ENCODE data around the gene AAMDC.
"Not testable (repeated sequence)": the region's sequence is repeated elsewhere in the genome, so short reads cannot be mapped to it uniquely, and the experiment has no call there.

Gene AAMDC

DNA sequence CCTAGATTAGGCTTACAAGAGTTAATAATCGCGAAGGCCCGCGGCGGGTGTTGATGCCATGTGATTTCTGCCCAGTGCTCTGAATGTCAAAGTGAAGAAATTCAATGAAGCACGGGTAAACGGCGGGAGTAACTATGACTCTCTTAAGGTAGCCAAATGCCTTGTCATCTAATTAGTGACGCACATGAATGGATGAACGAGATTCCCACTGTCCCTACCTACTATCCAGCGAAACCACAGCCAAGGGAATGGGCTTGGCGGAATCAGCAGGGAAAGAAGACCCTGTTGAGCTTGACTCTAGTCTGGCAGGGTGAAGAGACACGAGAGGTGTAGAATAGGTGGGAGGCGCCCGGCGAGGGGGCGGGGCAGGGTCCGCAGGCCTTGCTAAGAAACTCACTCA, 65.5 kb downstream of the AAMDC start:
- Histone ChIP-seq H3K27me3 (ENCODE audit: low read depth, low read length) (no peaks in the 10 kb centered on the region), H3K9me3 (ENCODE audit: control insufficient read depth in 1 of 2, low read length in 2 of 2) (no peaks in the 10 kb centered on the region), H3K4me3 (ENCODE audit: low read depth in 1 of 2, low read length in 2 of 2) (no peak overlapping the region), H3K27ac (ENCODE audit: low read length) (no peak overlapping the region), H3K4me1 (ENCODE audit: control insufficient read depth in 1 of 2, insufficient read depth in 2 of 2, low read length in 2 of 2) (no peaks in the 10 kb centered on the region), H3K36me3 (ENCODE audit: control insufficient read depth in 1 of 2, insufficient read depth in 2 of 2, low read length in 2 of 2) (peaks cover 6 to 35% of the 10 kb centered on the region in 2 donors)

- not testable (repeated sequence) for H3K4me3 ChIP-seq (ENCODE audit: low read depth in 1 of 2, low read length in 2 of 2); H3K27ac ChIP-seq (ENCODE audit: low read length); H3K4me1 ChIP-seq (ENCODE audit: control insufficient read depth in 1 of 2, insufficient read depth in 2 of 2, low read length in 2 of 2); H3K9me3 ChIP-seq (ENCODE audit: control insufficient read depth in 1 of 2, low read length in 2 of 2); H3K27me3 ChIP-seq (ENCODE audit: low read depth, low read length)
- H3K36me3 ChIP-seq (ENCODE audit: control insufficient read depth in 1 of 2, insufficient read depth in 2 of 2, low read length in 2 of 2): peaks cover 6 to 20% of the 10 kb centered on the region in 2 donors
These were observed 68.1 kb downstream of the AAMDC start for GRCh38 chr11:77889045-77889444.

DNA sequence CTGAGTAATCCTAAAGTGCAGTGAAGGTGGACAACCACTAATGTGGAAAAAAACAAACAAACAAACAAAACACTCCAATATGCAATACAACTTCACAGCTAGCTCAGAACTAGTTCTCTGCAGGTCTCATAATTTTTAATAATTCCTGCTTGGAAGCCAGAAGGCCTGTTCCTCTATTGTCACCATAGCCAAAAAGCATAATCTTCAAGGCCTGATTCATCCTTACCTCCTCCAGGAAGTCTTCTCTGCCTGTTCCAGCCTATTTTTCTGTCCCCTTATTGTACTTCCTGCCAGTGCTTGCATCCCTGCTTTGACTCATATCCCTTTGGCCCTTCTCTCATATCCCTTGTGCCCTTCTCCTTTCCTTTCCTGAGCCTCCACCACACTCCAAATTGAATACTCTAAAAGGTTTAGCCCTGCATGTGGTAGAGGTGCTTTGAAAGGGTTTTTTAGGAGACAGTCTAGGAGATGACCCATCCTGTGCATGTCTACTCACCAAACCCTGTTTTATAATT, 69.2 kb downstream of the AAMDC start:
- not testable (repeated sequence) for H3K9me3 ChIP-seq (ENCODE audit: control insufficient read depth in 1 of 2, low read length in 2 of 2); H3K27ac ChIP-seq (ENCODE audit: low read length); H3K4me3 ChIP-seq (ENCODE audit: low read depth in 1 of 2, low read length in 2 of 2); H3K27me3 ChIP-seq (ENCODE audit: low read depth, low read length); H3K4me1 ChIP-seq (ENCODE audit: control insufficient read depth in 1 of 2, insufficient read depth in 2 of 2, low read length in 2 of 2)
- H3K36me3 ChIP-seq (ENCODE audit: control insufficient read depth in 1 of 2, insufficient read depth in 2 of 2, low read length in 2 of 2): peaks cover 6 to 16% of the 10 kb centered on the region in 2 donors

GRCh38 chr11:77890619-77891056, 69.7 kb downstream of the AAMDC start:
- H3K27ac ChIP-seq (ENCODE audit: low read length); H3K4me1 ChIP-seq (ENCODE audit: control insufficient read depth in 1 of 2, insufficient read depth in 2 of 2, low read length in 2 of 2); H3K27me3 ChIP-seq (ENCODE audit: low read depth, low read length); H3K4me3 ChIP-seq (ENCODE audit: low read depth in 1 of 2, low read length in 2 of 2); H3K9me3 ChIP-seq (ENCODE audit: control insufficient read depth in 1 of 2, low read length in 2 of 2): not testable (repeated sequence)
- peaks cover 6 to 16% of the 10 kb centered on the region in 2 donors for H3K36me3 ChIP-seq (ENCODE audit: control insufficient read depth in 1 of 2, insufficient read depth in 2 of 2, low read length in 2 of 2)

DNA sequence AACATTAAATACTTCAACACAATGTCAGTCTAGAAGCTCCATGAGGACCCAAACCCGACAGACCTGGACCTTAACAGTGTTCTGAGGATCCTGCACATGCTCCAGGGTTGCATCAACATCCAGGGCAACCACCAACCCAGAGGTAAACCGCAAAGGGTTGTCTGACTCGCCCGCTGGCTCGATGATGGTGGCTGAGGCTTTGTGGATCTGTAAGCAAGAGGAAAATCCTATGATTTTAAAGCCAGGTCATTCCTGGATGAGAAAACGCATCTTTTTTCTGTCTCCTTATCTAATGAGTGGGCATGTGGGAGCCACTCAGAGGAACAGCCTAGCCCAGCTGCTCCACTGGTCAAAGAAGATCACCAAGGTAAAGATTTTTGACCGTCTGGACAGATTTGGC, 70.3 kb downstream of the AAMDC start:
- not testable (repeated sequence) for H3K27ac ChIP-seq (ENCODE audit: low read length); H3K4me1 ChIP-seq (ENCODE audit: control insufficient read depth in 1 of 2, insufficient read depth in 2 of 2, low read length in 2 of 2)
- peaks cover 2 to 16% of the 10 kb centered on the region in 2 donors for H3K36me3 ChIP-seq (ENCODE audit: control insufficient read depth in 1 of 2, insufficient read depth in 2 of 2, low read length in 2 of 2)

GRCh38 chr11:77891703-77892102, 70.8 kb downstream of the AAMDC start:
- not testable (repeated sequence) for H3K27me3 ChIP-seq (ENCODE audit: low read depth, low read length); H3K4me3 ChIP-seq (ENCODE audit: low read depth in 1 of 2, low read length in 2 of 2); H3K9me3 ChIP-seq (ENCODE audit: control insufficient read depth in 1 of 2, low read length in 2 of 2); H3K27ac ChIP-seq (ENCODE audit: low read length); H3K4me1 ChIP-seq (ENCODE audit: control insufficient read depth in 1 of 2, insufficient read depth in 2 of 2, low read length in 2 of 2)
- peaks cover 0 to 16% of the 10 kb centered on the region in 2 donors for H3K36me3 ChIP-seq (ENCODE audit: control insufficient read depth in 1 of 2, insufficient read depth in 2 of 2, low read length in 2 of 2)

More for the DNA sequence above, 70.3 kb downstream of the AAMDC start:
- not testable (repeated sequence) for H3K9me3 ChIP-seq (ENCODE audit: control insufficient read depth in 1 of 2, low read length in 2 of 2); H3K4me3 ChIP-seq (ENCODE audit: low read depth in 1 of 2, low read length in 2 of 2); H3K27me3 ChIP-seq (ENCODE audit: low read depth, low read length)

DNA sequence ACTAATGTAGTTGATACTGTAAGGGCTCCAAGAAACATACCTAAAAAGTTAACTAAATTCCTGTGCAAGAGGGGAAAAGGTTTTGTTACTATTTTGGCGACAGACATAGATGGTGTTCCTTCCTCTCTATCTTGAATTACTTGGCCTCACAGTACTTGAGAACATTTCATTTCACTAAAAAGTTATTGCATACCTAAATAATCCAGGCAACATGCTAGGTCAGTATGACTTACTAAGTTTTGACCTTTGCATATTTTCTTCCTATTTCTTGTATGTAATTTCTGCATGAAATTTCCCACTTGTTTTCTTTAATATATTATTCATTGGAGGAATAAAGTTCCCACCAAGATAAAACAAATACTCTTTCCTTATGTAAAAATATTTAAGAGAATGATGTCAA, 74.0 kb downstream of the AAMDC start:
- peaks cover 0 to 14% of the 10 kb centered on the region in 2 donors for H3K36me3 ChIP-seq (ENCODE audit: control insufficient read depth in 1 of 2, insufficient read depth in 2 of 2, low read length in 2 of 2)
- H3K27me3 ChIP-seq (ENCODE audit: low read depth, low read length); H3K4me1 ChIP-seq (ENCODE audit: control insufficient read depth in 1 of 2, insufficient read depth in 2 of 2, low read length in 2 of 2); H3K9me3 ChIP-seq (ENCODE audit: control insufficient read depth in 1 of 2, low read length in 2 of 2); H3K27ac ChIP-seq (ENCODE audit: low read length); H3K4me3 ChIP-seq (ENCODE audit: low read depth in 1 of 2, low read length in 2 of 2): not testable (repeated sequence)

GRCh38 chr11:77908835-77909234, 87.9 kb downstream of the AAMDC start:
- H3K36me3 ChIP-seq (ENCODE audit: control insufficient read depth in 1 of 2, insufficient read depth in 2 of 2, low read length in 2 of 2): peaks cover 0 to 9% of the 10 kb centered on the region in 2 donors
- H3K27me3 ChIP-seq (ENCODE audit: low read depth, low read length): no peaks in the 10 kb centered on the region
- H3K27ac ChIP-seq (ENCODE audit: low read length): no peak overlapping the region
- H3K4me3 ChIP-seq (ENCODE audit: low read depth in 1 of 2, low read length in 2 of 2): no peak overlapping the region
- H3K9me3 ChIP-seq (ENCODE audit: control insufficient read depth in 1 of 2, low read length in 2 of 2): no peaks in the 10 kb centered on the region
- H3K4me1 ChIP-seq (ENCODE audit: control insufficient read depth in 1 of 2, insufficient read depth in 2 of 2, low read length in 2 of 2): peaks cover 0 to 3% of the 10 kb centered on the region in 2 donors

- Histone ChIP-seq H3K9me3 (ENCODE audit: control insufficient read depth in 1 of 2, low read length in 2 of 2) (no peaks in the 10 kb centered on the region), H3K4me3 (ENCODE audit: low read depth in 1 of 2, low read length in 2 of 2) (no peak overlapping the region), H3K27ac (ENCODE audit: low read length) (no peak overlapping the region), H3K36me3 (ENCODE audit: control insufficient read depth in 1 of 2, insufficient read depth in 2 of 2, low read length in 2 of 2) (peaks cover 0 to 9% of the 10 kb centered on the region in 2 donors), H3K27me3 (ENCODE audit: low read depth, low read length) (no peaks in the 10 kb centered on the region), H3K4me1 (ENCODE audit: control insufficient read depth in 1 of 2, insufficient read depth in 2 of 2, low read length in 2 of 2) (peaks cover 0 to 7% of the 10 kb centered on the region in 2 donors)
These were observed 88.3 kb downstream of the AAMDC start for GRCh38 chr11:77909277-77909676.

DNA sequence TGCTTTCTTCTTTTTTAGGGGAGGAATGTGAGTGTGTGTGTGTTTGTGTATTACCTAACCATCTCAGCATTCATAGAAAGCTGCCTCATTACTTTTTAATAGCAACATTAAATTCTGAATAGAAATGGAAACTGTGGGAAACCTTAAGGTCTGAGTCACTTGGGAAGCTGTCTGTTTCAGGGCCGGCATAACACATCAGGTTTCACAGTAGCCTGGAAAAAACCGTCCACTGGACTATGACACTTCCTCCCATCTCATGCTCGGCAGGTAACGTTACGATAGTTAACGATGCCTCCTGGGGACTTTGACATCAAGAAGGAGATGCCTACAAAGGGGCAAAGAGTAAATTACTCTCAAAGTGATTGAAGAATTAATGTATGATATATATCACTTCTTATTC, 89.9 kb downstream of the AAMDC start:
- not testable (repeated sequence) for H3K27ac ChIP-seq (ENCODE audit: low read length); H3K27me3 ChIP-seq (ENCODE audit: low read depth, low read length); H3K4me3 ChIP-seq (ENCODE audit: low read depth in 1 of 2, low read length in 2 of 2); H3K36me3 ChIP-seq (ENCODE audit: control insufficient read depth in 1 of 2, insufficient read depth in 2 of 2, low read length in 2 of 2); H3K9me3 ChIP-seq (ENCODE audit: control insufficient read depth in 1 of 2, low read length in 2 of 2)
- peaks cover 0 to 20% of the 10 kb centered on the region in 2 donors for H3K4me1 ChIP-seq (ENCODE audit: control insufficient read depth in 1 of 2, insufficient read depth in 2 of 2, low read length in 2 of 2)

DNA sequence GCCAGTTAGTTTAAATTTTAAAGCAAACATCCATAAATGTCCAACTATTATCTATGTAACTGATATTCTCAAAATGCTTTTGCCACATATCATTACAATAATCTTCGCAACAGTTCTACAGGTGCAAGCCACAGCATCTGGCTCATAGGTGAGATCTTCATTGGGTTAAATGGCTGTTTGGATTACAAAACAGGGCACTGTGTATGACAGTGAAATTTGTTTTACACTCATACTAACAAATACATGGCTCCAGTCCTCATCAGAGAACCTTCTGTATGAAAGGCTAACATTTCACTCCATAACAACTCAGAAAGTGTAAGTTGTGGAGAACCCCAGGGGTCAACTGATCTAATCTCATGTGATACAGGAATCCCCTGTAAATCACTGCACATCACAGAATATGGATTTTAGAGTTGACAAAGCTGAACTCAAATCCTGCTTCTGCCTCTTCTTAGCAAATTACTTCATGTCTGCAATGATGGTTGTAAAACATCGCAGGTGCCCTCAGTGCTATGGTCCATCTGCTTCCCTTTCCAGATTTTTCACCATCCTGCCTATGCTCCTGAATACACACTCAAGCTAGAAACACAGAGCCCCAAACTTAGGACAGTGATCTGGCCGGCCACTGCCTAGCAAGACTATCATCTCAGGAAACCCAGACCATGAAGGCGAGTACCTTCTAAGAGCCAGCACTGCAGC, 92.8 kb downstream of the AAMDC start:
- not testable (repeated sequence) for H3K27ac ChIP-seq (ENCODE audit: low read length); H3K27me3 ChIP-seq (ENCODE audit: low read depth, low read length); H3K9me3 ChIP-seq (ENCODE audit: control insufficient read depth in 1 of 2, low read length in 2 of 2); H3K4me3 ChIP-seq (ENCODE audit: low read depth in 1 of 2, low read length in 2 of 2); H3K36me3 ChIP-seq (ENCODE audit: control insufficient read depth in 1 of 2, insufficient read depth in 2 of 2, low read length in 2 of 2)
- peaks cover 0 to 20% of the 10 kb centered on the region in 2 donors for H3K4me1 ChIP-seq (ENCODE audit: control insufficient read depth in 1 of 2, insufficient read depth in 2 of 2, low read length in 2 of 2)

GRCh38 chr11:77914307-77914791, 93.4 kb downstream of the AAMDC start:
- H3K27me3 ChIP-seq (ENCODE audit: low read depth, low read length); H3K36me3 ChIP-seq (ENCODE audit: control insufficient read depth in 1 of 2, insufficient read depth in 2 of 2, low read length in 2 of 2); H3K4me3 ChIP-seq (ENCODE audit: low read depth in 1 of 2, low read length in 2 of 2); H3K27ac ChIP-seq (ENCODE audit: low read length); H3K9me3 ChIP-seq (ENCODE audit: control insufficient read depth in 1 of 2, low read length in 2 of 2): not testable (repeated sequence)
- peaks cover 0 to 20% of the 10 kb centered on the region in 2 donors for H3K4me1 ChIP-seq (ENCODE audit: control insufficient read depth in 1 of 2, insufficient read depth in 2 of 2, low read length in 2 of 2)

All from muscle layer of duodenum (tissue), 2 donors.